ENCODE results near the gene MGST2. TPM values are rescaled to one million over a fixed set of nuclear protein-coding genes. Genes with fewer than 3 reads are reported as not detected.
A peak's percentile ranks its signal among the peaks of the same experiment; 100 is the strongest.
"Not testable (repeated sequence)": the region's sequence is repeated elsewhere in the genome, so short reads cannot be mapped to it uniquely, and the experiment has no call there.

MGST2 gene
- 10 to 100 TPM; 51.4 to 59.5 (median 55.9) TPM for polyA plus RNA-seq (ENCODE audit: insufficient read length in 4 of 4)

GRCh38 chr4:139665690-139666529 is at the start of gene MGST2:
Gene MGST2, plus strand, starts transcription at chr4:139665819. Its CDS starts 201 bp downstream, at chr4:139666020.
- peak in 3 of 4 donors; percentile 77 to 88 (median 80) for DNase-seq (ENCODE audit: low read depth in 4 of 4, low spot score in 2 of 4)

- no peak for DNase-seq (ENCODE audit: low read depth in 4 of 4, low spot score in 2 of 4)
Measured at GRCh38 chr4:139617702-139618490, 47.7 kb upstream of the MGST2 start.

GRCh38 chr4:139619644-139620043 is 46.0 kb upstream of the MGST2 start:
- DNase-seq (ENCODE audit: low read depth in 4 of 4, low spot score in 2 of 4): no peak

- no peak for DNase-seq (ENCODE audit: low read depth in 4 of 4, low spot score in 2 of 4)
Measured at GRCh38 chr4:139622901-139623381, 42.7 kb upstream of the MGST2 start.

GRCh38 chr4:139624441-139625092 is 41.1 kb upstream of the MGST2 start:
- no peak for DNase-seq (ENCODE audit: low read depth in 4 of 4, low spot score in 2 of 4)

GRCh38 chr4:139625093-139625455 is 40.5 kb upstream of the MGST2 start:
- no peak for DNase-seq (ENCODE audit: low read depth in 4 of 4, low spot score in 2 of 4)

GRCh38 chr4:139625482-139625881 is 40.1 kb upstream of the MGST2 start:
- DNase-seq (ENCODE audit: low read depth in 4 of 4, low spot score in 2 of 4): no peak

GRCh38 chr4:139628184-139629012 is 37.2 kb upstream of the MGST2 start:
- no peak for DNase-seq (ENCODE audit: low read depth in 4 of 4, low spot score in 2 of 4)

- no peak for DNase-seq (ENCODE audit: low read depth in 4 of 4, low spot score in 2 of 4)
Measured at GRCh38 chr4:139629436-139630125, 36.0 kb upstream of the MGST2 start.

- no peak for DNase-seq (ENCODE audit: low read depth in 4 of 4, low spot score in 2 of 4)
Measured at GRCh38 chr4:139630126-139630495, 35.5 kb upstream of the MGST2 start.

- no peak for DNase-seq (ENCODE audit: low read depth in 4 of 4, low spot score in 2 of 4)
Measured at GRCh38 chr4:139630991-139631390, 34.6 kb upstream of the MGST2 start.

GRCh38 chr4:139631791-139632190 is 33.8 kb upstream of the MGST2 start:
- no peak for DNase-seq (ENCODE audit: low read depth in 4 of 4, low spot score in 2 of 4)

- not testable (repeated sequence) for DNase-seq (ENCODE audit: low read depth in 4 of 4, low spot score in 2 of 4)
Measured at GRCh38 chr4:139632739-139633138, 32.9 kb upstream of the MGST2 start.

- no peak for DNase-seq (ENCODE audit: low read depth in 4 of 4, low spot score in 2 of 4)
Measured at GRCh38 chr4:139633195-139633594, 32.4 kb upstream of the MGST2 start.

- no peak for DNase-seq (ENCODE audit: low read depth in 4 of 4, low spot score in 2 of 4)
Measured at GRCh38 chr4:139633661-139634060, 32.0 kb upstream of the MGST2 start.

- no peak for DNase-seq (ENCODE audit: low read depth in 4 of 4, low spot score in 2 of 4)
Measured at GRCh38 chr4:139635966-139636365, 29.7 kb upstream of the MGST2 start.

- not testable (repeated sequence) for DNase-seq (ENCODE audit: low read depth in 4 of 4, low spot score in 2 of 4)
Measured at GRCh38 chr4:139638306-139638705, 27.3 kb upstream of the MGST2 start.

GRCh38 chr4:139639654-139640053 is 26.0 kb upstream of the MGST2 start:
- no peak for DNase-seq (ENCODE audit: low read depth in 4 of 4, low spot score in 2 of 4)

GRCh38 chr4:139641218-139641617 is 24.4 kb upstream of the MGST2 start:
- DNase-seq (ENCODE audit: low read depth in 4 of 4, low spot score in 2 of 4): no peak

- no peak for DNase-seq (ENCODE audit: low read depth in 4 of 4, low spot score in 2 of 4)
Measured at GRCh38 chr4:139642364-139642763, 23.3 kb upstream of the MGST2 start.
